Measurements from ENCODE around the gene TEDC1.

DNA sequence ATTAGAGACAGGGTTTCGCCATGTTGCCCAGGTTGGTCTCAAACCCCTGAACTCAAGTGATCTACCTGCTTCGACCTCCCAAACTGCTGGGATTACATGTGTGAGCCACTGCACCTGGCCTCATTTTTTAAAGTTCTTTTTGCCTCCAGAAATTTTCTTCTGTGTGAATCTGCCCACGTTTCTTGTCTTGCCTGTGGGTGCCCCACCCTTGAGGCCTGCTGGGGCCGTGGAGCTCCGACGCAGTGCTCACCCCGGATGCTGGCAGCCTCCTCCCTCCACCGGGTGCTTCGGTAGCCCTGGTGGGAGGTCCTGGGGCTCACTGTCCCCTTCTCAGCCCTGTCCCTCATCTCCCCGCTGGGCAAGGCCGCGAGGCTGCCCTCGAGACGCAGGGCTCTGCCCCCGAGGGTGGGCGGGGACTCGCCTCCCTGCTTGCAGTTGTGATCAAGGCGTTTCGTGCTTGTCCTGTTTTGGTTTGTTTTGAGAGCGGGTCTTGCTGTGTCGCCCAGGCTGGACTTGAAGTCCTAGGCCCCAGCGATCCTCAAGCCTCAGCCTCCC, 35.9 kb upstream of the TEDC1 start:
- TF ChIP-seq, protein P1, sequence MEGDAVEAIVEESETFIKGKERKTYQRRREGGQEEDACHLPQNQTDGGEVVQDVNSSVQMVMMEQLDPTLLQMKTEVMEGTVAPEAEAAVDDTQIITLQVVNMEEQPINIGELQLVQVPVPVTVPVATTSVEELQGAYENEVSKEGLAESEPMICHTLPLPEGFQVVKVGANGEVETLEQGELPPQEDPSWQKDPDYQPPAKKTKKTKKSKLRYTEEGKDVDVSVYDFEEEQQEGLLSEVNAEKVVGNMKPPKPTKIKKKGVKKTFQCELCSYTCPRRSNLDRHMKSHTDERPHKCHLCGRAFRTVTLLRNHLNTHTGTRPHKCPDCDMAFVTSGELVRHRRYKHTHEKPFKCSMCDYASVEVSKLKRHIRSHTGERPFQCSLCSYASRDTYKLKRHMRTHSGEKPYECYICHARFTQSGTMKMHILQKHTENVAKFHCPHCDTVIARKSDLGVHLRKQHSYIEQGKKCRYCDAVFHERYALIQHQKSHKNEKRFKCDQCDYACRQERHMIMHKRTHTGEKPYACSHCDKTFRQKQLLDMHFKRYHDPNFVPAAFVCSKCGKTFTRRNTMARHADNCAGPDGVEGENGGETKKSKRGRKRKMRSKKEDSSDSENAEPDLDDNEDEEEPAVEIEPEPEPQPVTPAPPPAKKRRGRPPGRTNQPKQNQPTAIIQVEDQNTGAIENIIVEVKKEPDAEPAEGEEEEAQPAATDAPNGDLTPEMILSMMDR (IDR thresholded peaks at IDR 0.05; ENCODE audit: low read length), result no peak
- TF ChIP-seq EZH2phosphoT487 (IDR thresholded peaks at IDR 0.05; ENCODE audit: low read length), result no peak
